HG03039 (cell line): ENCODE measurements around the gene ELMO2.
"Not testable (repeated sequence)": the region's sequence is repeated elsewhere in the genome, so short reads cannot be mapped to it uniquely, and the experiment has no call there.

ENCODE experiments used
- ATAC-seq: cut with Tn5 transposase; IDR thresholded peaks from one replicate; pipeline ENCODE4 v1.9.1; 2021; ENCODE audit warnings: mild to moderate bottlenecking, moderate library complexity; ENCODE audit not compliant: unreplicated experiment

ELMO2 gene

DNA sequence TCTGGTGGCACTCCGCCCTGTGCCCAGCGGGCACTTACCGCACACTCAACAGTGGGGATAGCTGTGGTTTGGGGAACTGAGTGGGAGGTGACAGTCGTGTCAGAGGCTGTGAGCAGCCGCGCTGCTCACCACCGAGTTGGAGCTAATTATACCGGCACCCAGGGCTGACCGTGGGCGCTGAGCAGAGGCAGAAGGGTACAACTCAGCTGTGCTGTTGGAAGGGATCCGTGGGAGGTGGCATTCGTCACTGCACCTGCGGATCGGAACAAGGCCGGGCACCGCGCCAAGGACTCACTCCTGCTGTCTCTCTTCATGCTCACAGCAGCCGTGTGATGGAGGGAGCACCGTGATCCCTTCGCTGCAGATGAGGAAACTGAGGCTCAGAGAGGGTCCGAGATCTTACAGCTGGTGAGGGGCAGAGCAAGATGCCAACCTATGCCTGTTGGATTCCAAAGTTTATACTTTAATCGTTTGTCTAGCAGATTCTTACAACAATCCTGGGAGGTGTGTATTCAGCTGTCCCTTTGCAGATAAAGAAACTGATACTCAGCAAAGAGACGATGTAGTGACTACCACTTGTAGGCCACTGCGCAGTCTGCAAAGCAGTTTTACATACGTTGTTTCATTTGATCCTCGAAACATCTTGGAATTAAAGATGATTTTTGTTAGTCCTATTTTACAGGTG, 713 bp upstream of the ELMO2 start:
- peak; percentile 30 for ATAC-seq

DNA sequence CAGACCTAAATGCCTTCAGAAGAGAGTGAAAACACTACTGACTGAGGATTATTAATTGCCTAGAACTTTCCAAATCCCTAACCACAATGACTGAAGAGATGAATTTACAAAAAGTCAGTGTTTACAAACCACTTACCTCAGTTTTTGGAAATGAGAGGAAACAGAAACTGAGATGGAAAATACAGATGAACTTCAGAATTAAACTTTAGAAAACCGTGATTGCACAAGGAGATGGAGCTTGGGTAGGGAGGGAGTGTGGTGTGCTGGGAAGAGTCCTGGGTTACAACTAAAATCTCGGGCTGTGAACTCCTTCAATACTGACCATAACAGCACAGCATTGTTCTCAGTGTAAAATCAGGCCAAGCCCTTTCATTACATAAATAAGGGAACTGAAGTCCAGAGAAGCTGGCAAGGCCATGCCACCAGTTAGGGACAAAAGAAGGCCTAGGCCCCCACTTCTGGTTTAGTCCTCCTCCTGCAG, 4.0 kb downstream of the ELMO2 start:
- ATAC-seq: no peak

DNA sequence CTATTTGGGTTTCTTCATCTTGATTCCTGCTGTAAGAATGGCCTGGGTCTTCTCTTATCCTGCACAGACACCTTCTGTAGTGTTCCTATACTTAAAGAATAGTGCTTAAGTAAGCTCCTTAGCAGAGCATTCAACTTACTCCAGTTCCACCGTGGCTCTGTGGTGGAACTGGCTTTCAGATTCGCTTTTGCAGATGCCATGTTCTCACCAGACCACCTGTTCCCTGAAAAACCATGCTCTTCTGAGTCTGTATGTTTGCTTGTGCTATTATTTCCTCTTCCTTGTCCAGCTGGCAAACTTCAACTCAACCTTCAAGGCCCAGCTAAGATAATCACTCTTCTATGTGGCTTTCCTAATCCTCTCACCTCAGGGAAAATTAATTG, 4.9 kb downstream of the ELMO2 start:
- ATAC-seq: no peak

DNA sequence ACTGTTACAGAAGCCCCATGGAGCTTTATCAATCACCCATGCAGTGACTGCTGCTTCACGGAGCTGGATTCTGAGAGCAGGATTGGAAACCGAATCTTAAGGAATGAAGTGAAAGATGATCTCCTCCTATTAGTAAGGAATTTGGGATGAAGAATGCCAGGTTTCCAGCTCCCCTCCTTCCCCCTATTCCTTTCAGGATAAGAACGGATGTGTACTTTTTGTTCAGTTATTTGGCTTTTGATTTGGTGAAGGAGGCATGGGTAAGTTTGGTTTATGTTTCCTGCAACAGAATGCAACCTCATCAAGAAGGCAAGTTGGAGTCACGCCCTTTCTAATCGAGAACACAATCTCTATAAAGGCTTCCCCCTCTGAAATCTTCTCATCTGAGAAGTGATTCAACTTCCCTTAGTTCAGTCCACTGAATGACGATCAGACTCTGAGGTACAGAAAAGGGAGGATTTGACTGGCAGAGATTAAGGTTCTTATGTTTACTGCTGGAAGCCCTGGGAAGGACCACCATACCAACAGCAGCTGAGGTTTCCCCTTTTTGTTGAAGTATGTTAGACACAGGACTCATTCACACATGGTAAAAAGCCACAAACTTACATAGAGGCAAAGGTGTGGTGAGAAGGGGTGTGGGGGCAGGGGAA, 5.5 kb downstream of the ELMO2 start:
- no peak for ATAC-seq

DNA sequence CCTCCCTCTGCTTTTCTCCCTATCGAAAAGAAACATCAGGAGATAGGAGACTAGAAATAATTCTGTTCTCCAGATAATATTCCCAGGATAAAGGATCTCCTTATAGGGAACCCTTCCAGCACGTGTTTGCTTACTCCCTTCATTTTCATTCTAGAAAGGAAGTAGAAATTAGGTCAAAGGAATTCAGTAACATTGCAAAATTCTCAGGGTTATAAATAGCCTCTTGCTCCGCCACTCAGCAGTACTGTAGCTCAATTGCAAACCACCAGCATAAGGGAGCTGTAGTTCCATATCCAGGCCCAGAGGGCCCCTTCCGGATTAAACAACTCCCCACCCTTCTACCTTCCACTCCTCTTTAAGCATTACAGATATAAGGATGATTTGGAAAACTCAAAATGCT, 6.2 kb downstream of the ELMO2 start:
- no peak for ATAC-seq

GRCh38 chr20:46399401-46399800, 7.0 kb downstream of the ELMO2 start:
- ATAC-seq: no peak

GRCh38 chr20:46398963-46399362, 7.5 kb downstream of the ELMO2 start:
- ATAC-seq: no peak

GRCh38 chr20:46396052-46396740, 10.2 kb downstream of the ELMO2 start:
- no peak for ATAC-seq

GRCh38 chr20:46394872-46395760, 11.3 kb downstream of the ELMO2 start:
- no peak for ATAC-seq

DNA sequence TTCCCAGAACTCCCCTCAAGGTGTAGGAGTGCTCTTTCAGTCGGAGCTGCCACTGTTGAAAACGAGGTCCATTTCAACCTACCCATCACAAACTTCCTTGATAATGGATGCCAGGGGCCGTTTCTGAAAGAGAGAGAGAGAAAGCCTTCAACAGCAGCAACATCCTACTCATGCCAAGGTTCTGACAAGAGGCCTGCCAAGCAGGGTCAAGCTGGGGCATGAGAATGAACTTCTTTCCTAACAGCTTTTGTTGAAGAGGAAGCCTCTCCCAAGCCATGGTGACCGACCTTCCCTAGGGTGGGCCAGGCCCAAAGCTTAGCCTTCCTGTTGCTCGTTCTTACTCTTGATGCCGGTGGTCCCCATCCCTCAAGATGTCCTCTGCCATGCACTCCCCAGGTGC, 12.4 kb downstream of the ELMO2 start:
- no peak for ATAC-seq

DNA sequence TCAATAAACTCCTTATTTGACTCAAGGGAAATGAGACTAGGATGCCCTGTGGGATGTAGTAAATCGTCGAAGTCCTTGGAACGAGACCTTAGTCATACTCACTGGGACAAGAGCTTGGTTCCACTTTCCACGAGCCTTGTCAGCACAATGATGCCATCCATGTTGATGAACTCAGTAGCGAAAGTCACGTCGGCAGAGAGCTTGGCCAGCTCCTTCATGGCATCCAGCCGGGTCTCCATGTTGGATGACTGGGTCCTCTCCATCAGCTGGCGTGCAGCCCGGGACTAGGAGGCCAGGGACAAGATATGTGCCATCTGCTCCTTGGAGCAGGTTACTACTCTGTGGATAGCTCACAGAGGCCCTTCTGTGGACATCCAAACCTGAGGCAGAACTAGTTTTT, 17.5 kb downstream of the ELMO2 start:
- no peak for ATAC-seq

GRCh38 chr20:46388201-46388836, 18.1 kb downstream of the ELMO2 start:
- no peak for ATAC-seq

DNA sequence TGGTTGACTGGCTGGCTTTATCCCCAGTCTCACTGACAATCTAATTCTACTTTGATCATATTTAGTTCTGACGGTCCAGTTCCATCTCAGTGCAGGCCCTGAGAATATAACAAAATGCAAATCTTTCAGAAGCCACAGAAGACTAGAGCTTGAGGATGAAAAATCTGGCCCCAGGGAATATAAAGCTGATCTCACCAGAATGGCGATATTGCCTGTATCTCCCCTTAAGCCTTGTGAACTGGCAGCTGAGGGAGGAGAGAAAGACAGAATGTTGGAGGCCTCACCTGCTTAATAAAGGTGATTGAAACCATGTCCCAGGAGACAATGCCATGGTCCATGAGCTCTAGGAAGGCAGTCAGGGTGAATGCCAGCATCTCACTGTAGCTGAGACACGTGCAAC, 19.4 kb downstream of the ELMO2 start:
- not testable (repeated sequence) for ATAC-seq

DNA sequence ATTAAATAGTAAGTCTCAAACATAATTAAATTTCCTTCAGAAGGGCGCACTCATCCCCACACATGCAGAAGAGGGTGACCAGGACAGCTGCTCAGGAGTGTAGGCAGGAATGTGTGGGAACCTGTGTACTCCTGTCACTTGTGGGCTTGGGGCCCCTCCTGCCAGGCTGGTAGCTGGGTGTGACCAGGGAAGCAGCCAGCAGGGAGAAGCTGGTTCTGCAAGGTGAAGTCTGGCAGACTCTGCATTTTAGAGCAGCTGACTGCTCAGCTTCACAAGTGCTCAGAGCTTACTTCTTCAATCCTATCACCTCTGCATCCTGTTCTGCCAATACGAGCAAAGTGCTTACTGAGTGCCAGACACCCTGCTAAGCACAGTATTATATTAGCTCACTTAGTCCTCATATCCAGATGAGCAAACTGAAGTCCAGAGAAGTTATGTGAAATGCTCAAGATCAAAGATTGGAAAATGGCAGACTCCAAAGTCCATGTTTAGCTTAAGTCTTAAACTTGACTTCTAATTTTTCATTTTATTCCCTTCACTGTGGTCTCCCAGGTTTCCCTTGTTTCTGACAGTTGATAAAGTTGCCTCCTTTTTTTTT, 27.9 kb downstream of the ELMO2 start:
- ATAC-seq: no peak

DNA sequence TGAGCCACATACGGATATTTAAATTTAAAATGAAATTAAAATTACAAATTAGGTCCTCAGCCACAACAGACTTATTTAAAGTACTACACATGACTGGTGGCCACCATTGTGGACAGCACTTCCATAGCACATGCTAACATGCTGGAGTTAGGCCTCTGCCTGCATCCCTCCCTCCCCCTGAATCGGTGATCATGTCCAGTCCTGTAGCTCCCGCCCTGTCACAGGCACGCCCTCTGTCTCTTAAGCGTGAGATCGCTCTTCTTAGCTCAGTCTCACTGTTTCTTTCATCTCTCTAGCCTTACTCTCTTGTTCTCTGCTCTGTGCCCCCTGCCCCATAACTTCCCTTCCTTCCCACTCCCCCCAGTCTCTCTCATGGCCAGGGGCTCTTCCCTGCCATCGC, 28.9 kb downstream of the ELMO2 start:
- ATAC-seq: no peak

DNA sequence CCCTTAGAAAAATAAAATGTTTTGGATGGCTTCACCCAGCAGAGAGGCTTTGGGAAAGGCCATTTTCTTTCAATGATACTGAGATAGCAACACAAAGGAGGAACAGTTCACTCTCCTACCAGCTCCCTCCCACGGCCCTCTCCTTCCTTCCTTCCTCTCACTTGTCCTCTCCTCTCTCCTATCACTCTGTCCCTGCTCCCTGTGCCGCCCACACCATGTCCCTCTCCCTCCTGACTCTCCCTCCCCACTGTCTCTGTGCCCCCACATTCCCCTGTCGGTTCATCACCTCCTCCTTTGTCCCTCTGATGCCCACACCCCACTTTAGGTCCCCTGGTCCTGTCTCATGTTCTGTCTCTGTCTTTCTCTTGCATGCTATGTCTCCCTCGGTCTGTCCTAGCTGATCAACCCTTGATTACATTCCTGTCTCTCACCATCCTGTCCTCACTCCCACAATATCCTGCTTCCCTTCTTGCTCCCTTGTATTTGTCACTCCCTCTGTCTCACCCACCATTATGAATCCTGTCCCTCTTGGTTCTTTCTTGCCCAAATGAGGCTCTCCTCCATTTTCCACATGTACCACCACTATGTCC, 30.1 kb downstream of the ELMO2 start:
- no peak for ATAC-seq

GRCh38 chr20:46375771-46376170, 30.6 kb downstream of the ELMO2 start:
- ATAC-seq: no peak

DNA sequence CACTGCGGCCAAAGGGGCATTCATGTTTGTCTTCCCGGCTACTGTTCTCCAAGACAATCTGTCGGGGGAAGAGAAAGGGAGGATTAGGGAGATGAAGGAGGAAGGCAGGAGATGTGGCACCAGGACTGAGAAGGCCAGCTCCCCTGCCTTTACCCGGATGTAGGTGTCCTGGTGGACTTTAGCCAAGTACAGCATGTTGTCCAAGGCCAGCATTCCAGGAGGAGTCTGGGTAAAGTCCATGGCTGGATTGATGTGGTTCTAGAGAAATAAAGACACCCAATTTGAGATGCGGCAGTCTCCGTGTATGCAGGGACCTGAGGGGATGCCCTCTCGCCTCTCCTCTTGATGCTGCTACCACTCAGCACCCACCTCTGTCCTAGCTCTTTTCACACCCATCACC, 32.0 kb downstream of the ELMO2 start:
- no peak for ATAC-seq

DNA sequence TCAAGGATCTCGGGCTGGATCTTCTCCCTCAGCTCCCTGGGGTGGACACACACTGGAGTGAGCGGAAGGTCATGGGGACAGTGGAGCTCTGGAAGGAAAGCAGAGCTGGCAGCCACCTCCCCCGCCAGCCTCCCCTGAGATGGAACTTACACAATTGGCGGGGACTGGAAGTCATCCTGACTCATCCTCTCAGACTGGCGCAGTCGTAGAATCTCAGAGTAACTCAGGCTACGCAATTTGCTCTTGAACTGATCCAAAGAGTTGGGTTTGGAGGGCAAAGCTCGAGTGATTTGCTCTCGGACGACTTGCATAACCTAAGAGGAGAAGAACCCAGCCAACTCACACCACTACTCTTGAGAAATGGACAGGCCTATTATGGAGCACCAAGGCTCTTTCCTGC, 34.8 kb downstream of the ELMO2 start:
- no peak for ATAC-seq

DNA sequence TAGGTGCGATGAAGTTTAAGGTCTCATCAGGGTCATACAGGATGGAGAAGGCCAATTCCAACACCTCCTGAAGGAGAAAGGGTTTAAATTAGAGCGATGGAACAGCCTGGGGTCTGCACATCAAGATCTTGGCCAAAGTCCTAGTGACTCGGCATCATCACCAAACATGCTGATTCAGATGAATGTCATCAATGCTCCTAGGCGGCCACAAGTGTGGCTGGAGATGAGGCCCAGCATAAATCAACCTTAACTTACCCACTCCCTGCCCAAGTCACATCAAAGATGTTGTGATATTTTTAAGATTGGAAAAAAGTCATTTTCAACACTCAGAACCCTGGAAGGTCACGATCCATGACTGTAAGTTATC, 37.5 kb downstream of the ELMO2 start:
- ATAC-seq: no peak
